HepG2 (cell line): Measurements from ENCODE around the gene KRTAP10-6. TPM values are rescaled to one million over a fixed set of nuclear protein-coding genes. Genes with fewer than 3 reads are reported as not detected.

Experiments
- ATAC-seq: fragments of 200-7000 bp; cut with Tn5 transposase; 3 replicates; pipeline ENCODE4 v1.9.1; 2020; ENCODE audit warnings: mild to moderate bottlenecking, moderate library complexity
- BruUV-seq: library from RNA; stranded (reverse); fragments of 400-500 nt; replicated peaks from 2 replicates; lab custom pipeline; 2021; lab: Mats Ljungman, UMichigan
- CTCF ChIA-PET: fragments of 300-600 bp; formaldehyde crosslinking; extraction: SDS; loops from one replicate; lab custom pipeline; 2021; ENCODE audit warnings: low total read pairs, inconsistent platforms, low intra/inter-chr PET ratio; lab: Yijun Ruan, JAX
- POLR2A ChIA-PET: fragments of 350-600 bp; sonication (Branson Sonifier 250); formaldehyde crosslinking; loops from one replicate; lab custom pipeline; 2020; ENCODE audit warnings: antibody characterized with exemption, inconsistent platforms; lab: Yijun Ruan, JAX
- DNase-seq: peaks from one replicate; pipeline ENCODE4 v3.0.0-alpha.2; 2015; ENCODE audit warnings: low spot score
- FAIRE-seq: peaks from 3 replicates; lab custom pipeline; 2011; peaks lifted over from hg19 to GRCh38; lab: Jason Lieb, UNC
- H2AFZ ChIP-seq: one replicate; pipeline ENCODE4 v1.6.1; 2011; ENCODE audit warnings: low read length, inconsistent platforms
- H3K27ac ChIP-seq: fragments of 300-600 bp; 3 replicates; pipeline ENCODE4 v1.8.0; 2011; ENCODE audit warnings: mixed run types, mild to moderate bottlenecking, mixed read lengths, low read length, inconsistent platforms; ENCODE audit not compliant: insufficient read depth; ENCODE audit errors: extremely low read length
- H3K27me3 ChIP-seq, 2 experiments: fragments of 200-600 bp in 1 of 2; 2 replicates in 1 of 2; 3 replicates in 1 of 2; pipeline versions ENCODE4 v1.6.0 to v1.8.0; 2011; ENCODE audit warnings: low read length in 2 of 2, mild to moderate bottlenecking in 2 of 2, moderate library complexity in 2 of 2, inconsistent platforms in 1 of 2; ENCODE audit not compliant: insufficient read depth in 2 of 2, control insufficient read depth in 1 of 2
- H3K36me3 ChIP-seq, 2 experiments: fragments of 200-600 bp in 1 of 2; replicated peaks in 1 of 2; 2 replicates in 1 of 2; 3 replicates in 1 of 2; pipeline versions ENCODE4 v1.5.1 to v1.8.0; 2011; ENCODE audit warnings: low read length in 2 of 2, inconsistent platforms in 1 of 2; ENCODE audit not compliant: insufficient read depth in 2 of 2, control insufficient read depth in 1 of 2
- H3K4me1 ChIP-seq: 2 replicates; pipeline ENCODE4 v1.5.1; 2012; ENCODE audit warnings: low read length, inconsistent platforms; ENCODE audit not compliant: insufficient read depth
- H3K4me2 ChIP-seq: 2 replicates; pipeline ENCODE4 v1.6.0; 2011; ENCODE audit warnings: low read depth, low read length, inconsistent platforms
- H3K4me3 ChIP-seq, 3 experiments: fragments of 200-600 bp in 1 of 3; sonication (generic), shearing (Covaris generic) in 1 of 3; replicated peaks in 1 of 3; 2 replicates each; pipeline ENCODE4 v1.5.1; 2011 to 2016; ENCODE audit warnings: low read length in 3 of 3, inconsistent platforms in 2 of 3, low read depth in 2 of 3, mild to moderate bottlenecking in 2 of 3, control low read depth in 1 of 3, mixed read lengths in 1 of 3; ENCODE audit not compliant: insufficient read depth in 1 of 3
- H3K79me2 ChIP-seq: one replicate; pipeline ENCODE4 v1.6.1; 2011; ENCODE audit warnings: low read length, inconsistent platforms; ENCODE audit not compliant: insufficient read depth
- H3K9ac ChIP-seq: 2 replicates; pipeline ENCODE4 v1.6.0; 2011; ENCODE audit warnings: mild to moderate bottlenecking, low read depth, low read length, inconsistent platforms; ENCODE audit not compliant: insufficient read depth
- H3K9me3 ChIP-seq: 2 replicates; pipeline ENCODE4 v1.5.1; 2012; ENCODE audit warnings: mild to moderate bottlenecking, low read length
- H4K20me1 ChIP-seq: 2 replicates; pipeline ENCODE4 v1.6.0; 2011; ENCODE audit warnings: inconsistent platforms, mild to moderate bottlenecking, low read length, moderate library complexity; ENCODE audit not compliant: insufficient read depth
- NBN ChIP-seq: fragments of 450-650 bp; conservative IDR thresholded peaks from 2 replicates; pipeline ENCODE4 v1.6.1; 2017
- NFE2L1 ChIP-seq: sonication (generic); formaldehyde crosslinking; IDR thresholded peaks from 2 replicates; pipeline ENCODE4 v1.4.0; 2020; ENCODE audit warnings: missing genetic modification reagents, mild to moderate bottlenecking, borderline replicate concordance
- SIX1 ChIP-seq: sonication (generic); formaldehyde crosslinking; IDR thresholded peaks from 2 replicates; pipeline ENCODE4 v1.4.0; 2020; ENCODE audit warnings: missing genetic modification reagents, borderline replicate concordance
- XRCC5 ChIP-seq: fragments of 200-400 bp; formaldehyde crosslinking; optimal IDR thresholded peaks from 2 replicates; pipeline ENCODE3; 2017; ENCODE audit warnings: mild to moderate bottlenecking, low read length
- ZNF496 ChIP-seq: sonication (generic); formaldehyde crosslinking; IDR thresholded peaks from 2 replicates; pipeline ENCODE4 v1.8.1; 2023; ENCODE audit warnings: mild to moderate bottlenecking, moderate library complexity, missing genetic modification reagents; ENCODE audit not compliant: insufficient replicate concordance
- ZNF512B ChIP-seq: sonication (generic); formaldehyde crosslinking; IDR thresholded peaks from 2 replicates; pipeline ENCODE4 v1.5.1; 2020; ENCODE audit warnings: missing genetic modification reagents, mild to moderate bottlenecking, borderline replicate concordance
- ZSCAN22 ChIP-seq: sonication (generic); formaldehyde crosslinking; IDR thresholded peaks from 2 replicates; pipeline ENCODE4 v1.4.0; 2020; ENCODE audit warnings: mild to moderate bottlenecking, missing genetic modification reagents
- WGBS: methylation state at CpG from one replicate; pipeline ENCODE4 v1.1.6; 2017; ENCODE audit warnings: low lambda C conversion rate; 5-methylcytosine and 5-hydroxymethylcytosine counted together
- in situ Hi-C: cut with HindIII; loops from 2 replicates; pipeline ENCODE4 v1.10.0; 2017; ENCODE audit warnings: low pct_unique_long_range_greater_than_20kb; ENCODE audit not compliant: extremely low pct_ligation_motif_present
- intact Hi-C: fragments of 100-400 bp; cut with micrococcal nuclease; formaldehyde crosslinking; loops from one replicate; pipeline ENCODE4 v1.10.0; 2022; ENCODE audit not compliant: unreplicated experiment
- polyA plus RNA-seq, 8 experiments: library from polyadenylated mRNA; depleted of rRNA in 3 of 8; stranded (reverse) in 7 of 8; unstranded in 1 of 8; fragments of >200 nt; fragmentation: Illumina TruSeq in 4 of 8; extraction: Trizol in 4 of 8; gene quantifications; 2 replicates each; pipeline versions ENCODE4 v1.2.1 to v1.2.3, GENCODE V29; 2011 to 2016; ENCODE audit warnings: low read depth in 4 of 8, missing spikeins in 1 of 8, mixed read lengths in 1 of 8; ENCODE audit not compliant: insufficient read depth in 1 of 8
- total RNA-seq, 5 experiments: library from RNA; depleted of rRNA; stranded (reverse); fragments of >200 nt; fragmentation: Illumina TruSeq; extraction: Trizol; gene quantifications; 2 replicates each; pipeline ENCODE4 v1.2.3, GENCODE V29; 2016; ENCODE audit warnings: low read depth in 1 of 5
- TF ChIP-seq, protein P1 (sequence below): sonication (generic); formaldehyde crosslinking; IDR thresholded peaks from 2 replicates; pipeline ENCODE4 v1.5.1; 2020; ENCODE audit warnings: mild to moderate bottlenecking, missing genetic modification reagents, moderate library complexity
- TF ChIP-seq, protein P2 (sequence below): sonication (generic); formaldehyde crosslinking; conservative IDR thresholded peaks from 2 replicates; pipeline ENCODE4 v1.8.1; 2023; ENCODE audit warnings: missing genetic modification reagents

KRTAP10-6 gene
- total and polyA plus RNA-seq, 2 of the 13 experiments (the other 11 are each of a cell fraction or from before 2014, with no cell fraction given): not detected

GRCh38 chr21:44557491-44558328, 34.6 kb downstream of the KRTAP10-6 start:
- Histone ChIP-seq H3K4me3 (no peak overlapping the region), H3K79me2 (no peaks in the 10 kb centered on the region), H3K27me3 (peaks cover 0 to 11% of the 10 kb centered on the region in 2 experiments; a peak in 2 of 5 replicates), H3K9ac (no peak overlapping the region), H4K20me1 (no peaks in the 10 kb centered on the region), H3K27ac (no peak overlapping the region), H3K4me2 (no peak overlapping the region), H2AFZ (no peak overlapping the region), H3K4me1 (no peaks in the 10 kb centered on the region), H3K36me3 (no peaks in the 10 kb centered on the region), H3K9me3 (no peaks in the 10 kb centered on the region)
- BruUV-seq: no TSS peak
- no peak for DNase-seq
- ChIA-PET CTCF (no interaction called here), POLR2A (no interaction called here)
- 50% methylated on average over 21 of the region's 30 CpGs for WGBS
- intact Hi-C loops (no loop called here), in situ Hi-C loops (no loop called here)
- no peak for TF ChIP-seq SIX1 (CRISPR knock-in tag)
- no peak for TF ChIP-seq NFE2L1 (CRISPR knock-in tag)
- TF ChIP-seq ZNF496 (CRISPR knock-in tag): no peak
- TF ChIP-seq ZSCAN22 (CRISPR knock-in tag): no peak
- TF ChIP-seq ZNF512B (CRISPR knock-in tag): no peak
- TF ChIP-seq, protein P1, sequence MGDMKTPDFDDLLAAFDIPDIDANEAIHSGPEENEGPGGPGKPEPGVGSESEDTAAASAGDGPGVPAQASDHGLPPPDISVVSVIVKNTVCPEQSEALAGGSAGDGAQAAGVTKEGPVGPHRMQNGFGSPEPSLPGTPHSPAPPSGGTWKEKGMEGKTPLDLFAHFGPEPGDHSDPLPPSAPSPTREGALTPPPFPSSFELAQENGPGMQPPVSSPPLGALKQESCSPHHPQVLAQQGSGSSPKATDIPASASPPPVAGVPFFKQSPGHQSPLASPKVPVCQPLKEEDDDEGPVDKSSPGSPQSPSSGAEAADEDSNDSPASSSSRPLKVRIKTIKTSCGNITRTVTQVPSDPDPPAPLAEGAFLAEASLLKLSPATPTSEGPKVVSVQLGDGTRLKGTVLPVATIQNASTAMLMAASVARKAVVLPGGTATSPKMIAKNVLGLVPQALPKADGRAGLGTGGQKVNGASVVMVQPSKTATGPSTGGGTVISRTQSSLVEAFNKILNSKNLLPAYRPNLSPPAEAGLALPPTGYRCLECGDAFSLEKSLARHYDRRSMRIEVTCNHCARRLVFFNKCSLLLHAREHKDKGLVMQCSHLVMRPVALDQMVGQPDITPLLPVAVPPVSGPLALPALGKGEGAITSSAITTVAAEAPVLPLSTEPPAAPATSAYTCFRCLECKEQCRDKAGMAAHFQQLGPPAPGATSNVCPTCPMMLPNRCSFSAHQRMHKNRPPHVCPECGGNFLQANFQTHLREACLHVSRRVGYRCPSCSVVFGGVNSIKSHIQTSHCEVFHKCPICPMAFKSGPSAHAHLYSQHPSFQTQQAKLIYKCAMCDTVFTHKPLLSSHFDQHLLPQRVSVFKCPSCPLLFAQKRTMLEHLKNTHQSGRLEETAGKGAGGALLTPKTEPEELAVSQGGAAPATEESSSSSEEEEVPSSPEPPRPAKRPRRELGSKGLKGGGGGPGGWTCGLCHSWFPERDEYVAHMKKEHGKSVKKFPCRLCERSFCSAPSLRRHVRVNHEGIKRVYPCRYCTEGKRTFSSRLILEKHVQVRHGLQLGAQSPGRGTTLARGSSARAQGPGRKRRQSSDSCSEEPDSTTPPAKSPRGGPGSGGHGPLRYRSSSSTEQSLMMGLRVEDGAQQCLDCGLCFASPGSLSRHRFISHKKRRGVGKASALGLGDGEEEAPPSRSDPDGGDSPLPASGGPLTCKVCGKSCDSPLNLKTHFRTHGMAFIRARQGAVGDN: no peak
- TF ChIP-seq XRCC5: no peak
- TF ChIP-seq, protein P2, sequence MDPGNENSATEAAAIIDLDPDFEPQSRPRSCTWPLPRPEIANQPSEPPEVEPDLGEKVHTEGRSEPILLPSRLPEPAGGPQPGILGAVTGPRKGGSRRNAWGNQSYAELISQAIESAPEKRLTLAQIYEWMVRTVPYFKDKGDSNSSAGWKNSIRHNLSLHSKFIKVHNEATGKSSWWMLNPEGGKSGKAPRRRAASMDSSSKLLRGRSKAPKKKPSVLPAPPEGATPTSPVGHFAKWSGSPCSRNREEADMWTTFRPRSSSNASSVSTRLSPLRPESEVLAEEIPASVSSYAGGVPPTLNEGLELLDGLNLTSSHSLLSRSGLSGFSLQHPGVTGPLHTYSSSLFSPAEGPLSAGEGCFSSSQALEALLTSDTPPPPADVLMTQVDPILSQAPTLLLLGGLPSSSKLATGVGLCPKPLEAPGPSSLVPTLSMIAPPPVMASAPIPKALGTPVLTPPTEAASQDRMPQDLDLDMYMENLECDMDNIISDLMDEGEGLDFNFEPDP (CRISPR knock-in tag): no peak
- TF ChIP-seq NBN: no peak
- ATAC-seq: no peak
- no peak for FAIRE-seq
